A549 (cell line): ENCODE measurements around the gene KRTAP4-3.

Experiments
- CBX8 ChIP-seq: fragments of 200-600 bp; sonication (generic); IDR thresholded peaks from 2 replicates; pipeline ENCODE4 v1.6.1; 2016
- CEBPB ChIP-seq, 2 experiments: fragments of >200 bp in 1 of 2; sonication (Bioruptor Twin) in 1 of 2; formaldehyde crosslinking in 1 of 2; IDR thresholded peaks; 2 replicates each; pipeline ENCODE4 v1.6.1; 2012 to 2016
- CTCF ChIP-seq: fragments of >200 bp; sonication (Bioruptor Twin); formaldehyde crosslinking; IDR thresholded peaks from 3 replicates; pipeline ENCODE4 v1.5.1; 2016
- EP300 ChIP-seq, 2 experiments: fragments of >200 bp; sonication (Bioruptor Twin); formaldehyde crosslinking; IDR thresholded peaks; 2 replicates in 1 of 2; 3 replicates in 1 of 2; pipeline ENCODE4 v1.6.1; 2016 to 2017
- HMGXB4 ChIP-seq: fragments of 250-450 bp; sonication (Bioruptor Pico); IDR thresholded peaks from 2 replicates; pipeline ENCODE4 v1.5.0; 2021; ENCODE audit warnings: mild to moderate bottlenecking, moderate library complexity, borderline replicate concordance
- HOXA7 ChIP-seq: fragments of 250-450 bp; sonication (Bioruptor Pico); IDR thresholded peaks from 2 replicates; pipeline ENCODE4 v1.5.0; 2020; ENCODE audit warnings: mild to moderate bottlenecking, moderate library complexity
- MYC ChIP-seq: IDR thresholded peaks from 2 replicates; pipeline ENCODE4 v1.6.1; 2012; ENCODE audit warnings: mild to moderate bottlenecking, inconsistent platforms, low read length, improper control_type of control experiment, borderline replicate concordance
- POLR2AphosphoS2 ChIP-seq: conservative IDR thresholded peaks from 2 replicates; pipeline ENCODE4 v1.6.1; 2012; ENCODE audit warnings: low read length, improper control_type of control experiment, inconsistent platforms
- USF2 ChIP-seq: fragments of 450-650 bp; IDR thresholded peaks from 2 replicates; pipeline ENCODE4 v1.6.1; 2014; ENCODE audit warnings: antibody characterized with exemption

GRCh38 chr17:41153856-41154255 lies 14.2 kb downstream of the KRTAP4-3 start:
- TF ChIP-seq CEBPB (IDR thresholded peaks at IDR 0.05) = no peak
- no peak for TF ChIP-seq MYC
- no peak for TF ChIP-seq EP300 (IDR thresholded peaks at IDR 0.05)
- no peak for TF ChIP-seq POLR2AphosphoS2
- TF ChIP-seq HMGXB4 = no peak
- no peak for TF ChIP-seq HOXA7 (CRISPR knock-in tag)
- TF ChIP-seq CBX8 = no peak
- no peak for TF ChIP-seq CTCF
- no peak for TF ChIP-seq USF2
